ENCODE measurements around the gene TMEM245.

Gene TMEM245

GRCh38 chr9:109121232-109121796, 1.6 kb upstream of the TMEM245 start:
- H3K9me3 ChIP-seq: no peaks in the 10 kb centered on the region
- H3K4me3 ChIP-seq (ENCODE audit: low read depth in 1 of 2, low read length in 1 of 2): no peak overlapping the region
- peaks cover 24 to 26% of the 10 kb centered on the region in 2 experiments for H3K4me1 ChIP-seq (ENCODE audit: control insufficient read depth in 1 of 2, insufficient read depth in 1 of 2, low read depth in 1 of 2, low read length in 1 of 2)
- H3K27me3 ChIP-seq: no peaks in the 10 kb centered on the region
- no peaks in the 10 kb centered on the region for H3K36me3 ChIP-seq
- TF ChIP-seq, protein P1, sequence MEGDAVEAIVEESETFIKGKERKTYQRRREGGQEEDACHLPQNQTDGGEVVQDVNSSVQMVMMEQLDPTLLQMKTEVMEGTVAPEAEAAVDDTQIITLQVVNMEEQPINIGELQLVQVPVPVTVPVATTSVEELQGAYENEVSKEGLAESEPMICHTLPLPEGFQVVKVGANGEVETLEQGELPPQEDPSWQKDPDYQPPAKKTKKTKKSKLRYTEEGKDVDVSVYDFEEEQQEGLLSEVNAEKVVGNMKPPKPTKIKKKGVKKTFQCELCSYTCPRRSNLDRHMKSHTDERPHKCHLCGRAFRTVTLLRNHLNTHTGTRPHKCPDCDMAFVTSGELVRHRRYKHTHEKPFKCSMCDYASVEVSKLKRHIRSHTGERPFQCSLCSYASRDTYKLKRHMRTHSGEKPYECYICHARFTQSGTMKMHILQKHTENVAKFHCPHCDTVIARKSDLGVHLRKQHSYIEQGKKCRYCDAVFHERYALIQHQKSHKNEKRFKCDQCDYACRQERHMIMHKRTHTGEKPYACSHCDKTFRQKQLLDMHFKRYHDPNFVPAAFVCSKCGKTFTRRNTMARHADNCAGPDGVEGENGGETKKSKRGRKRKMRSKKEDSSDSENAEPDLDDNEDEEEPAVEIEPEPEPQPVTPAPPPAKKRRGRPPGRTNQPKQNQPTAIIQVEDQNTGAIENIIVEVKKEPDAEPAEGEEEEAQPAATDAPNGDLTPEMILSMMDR (IDR thresholded peaks at IDR 0.05): no peak
- no peak overlapping the region for H3K27ac ChIP-seq

DNA sequence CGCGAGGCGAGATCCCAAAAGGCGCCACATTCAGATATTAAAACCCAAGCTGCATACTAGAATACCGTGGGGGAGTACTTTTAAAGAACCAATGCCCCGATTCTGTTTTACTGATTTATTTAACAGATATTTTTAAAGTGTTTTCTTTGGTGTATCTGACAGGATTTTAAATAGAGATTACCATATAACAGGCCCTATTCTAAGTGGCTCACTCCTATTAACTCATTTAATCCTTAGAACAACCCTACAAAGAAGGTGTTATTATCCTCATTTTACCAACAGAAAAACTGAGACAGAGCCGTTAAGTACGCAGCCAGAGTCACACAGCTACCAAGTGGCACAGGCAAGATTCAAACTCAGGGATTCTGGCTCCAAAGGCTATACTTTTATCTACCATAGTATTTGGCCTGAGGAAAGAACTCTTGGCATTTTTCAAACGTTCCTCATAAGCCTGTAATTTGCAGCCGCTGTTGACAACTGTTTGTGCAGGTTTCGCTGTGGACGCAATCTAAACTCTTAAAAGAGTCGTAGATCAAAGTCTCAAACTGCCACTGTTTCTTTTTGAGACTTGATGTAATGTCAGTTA, 550 bp upstream of the TMEM245 start:
- H3K27me3 ChIP-seq: no peaks in the 10 kb centered on the region
- H3K4me3 ChIP-seq (ENCODE audit: low read depth in 1 of 2, low read length in 1 of 2): peak overlapping the region; percentile 72 to 81
- TF ChIP-seq, protein P1 (IDR thresholded peaks at IDR 0.05): no peak
- peaks cover 24 to 26% of the 10 kb centered on the region in 2 experiments for H3K4me1 ChIP-seq (ENCODE audit: control insufficient read depth in 1 of 2, insufficient read depth in 1 of 2, low read depth in 1 of 2, low read length in 1 of 2)
- H3K9me3 ChIP-seq: no peaks in the 10 kb centered on the region
- H3K36me3 ChIP-seq: no peaks in the 10 kb centered on the region
- peak overlapping the region; percentile 72 for H3K27ac ChIP-seq

- Histone ChIP-seq H3K9me3 (no peaks in the 10 kb centered on the region), H3K4me3 (ENCODE audit: low read depth in 1 of 2, low read length in 1 of 2) (peak overlapping the region; percentile 72 to 81), H3K4me1 (ENCODE audit: control insufficient read depth in 1 of 2, insufficient read depth in 1 of 2, low read depth in 1 of 2, low read length in 1 of 2) (peaks cover 24 to 26% of the 10 kb centered on the region in 2 experiments), H3K27me3 (no peaks in the 10 kb centered on the region), H3K27ac (peak overlapping the region; percentile 72), H3K36me3 (no peaks in the 10 kb centered on the region)
- TF ChIP-seq, protein P1 (IDR thresholded peaks at IDR 0.05): no peak
Observed at GRCh38 chr9:109118808-109119438, 824 bp downstream of the TMEM245 start.

DNA sequence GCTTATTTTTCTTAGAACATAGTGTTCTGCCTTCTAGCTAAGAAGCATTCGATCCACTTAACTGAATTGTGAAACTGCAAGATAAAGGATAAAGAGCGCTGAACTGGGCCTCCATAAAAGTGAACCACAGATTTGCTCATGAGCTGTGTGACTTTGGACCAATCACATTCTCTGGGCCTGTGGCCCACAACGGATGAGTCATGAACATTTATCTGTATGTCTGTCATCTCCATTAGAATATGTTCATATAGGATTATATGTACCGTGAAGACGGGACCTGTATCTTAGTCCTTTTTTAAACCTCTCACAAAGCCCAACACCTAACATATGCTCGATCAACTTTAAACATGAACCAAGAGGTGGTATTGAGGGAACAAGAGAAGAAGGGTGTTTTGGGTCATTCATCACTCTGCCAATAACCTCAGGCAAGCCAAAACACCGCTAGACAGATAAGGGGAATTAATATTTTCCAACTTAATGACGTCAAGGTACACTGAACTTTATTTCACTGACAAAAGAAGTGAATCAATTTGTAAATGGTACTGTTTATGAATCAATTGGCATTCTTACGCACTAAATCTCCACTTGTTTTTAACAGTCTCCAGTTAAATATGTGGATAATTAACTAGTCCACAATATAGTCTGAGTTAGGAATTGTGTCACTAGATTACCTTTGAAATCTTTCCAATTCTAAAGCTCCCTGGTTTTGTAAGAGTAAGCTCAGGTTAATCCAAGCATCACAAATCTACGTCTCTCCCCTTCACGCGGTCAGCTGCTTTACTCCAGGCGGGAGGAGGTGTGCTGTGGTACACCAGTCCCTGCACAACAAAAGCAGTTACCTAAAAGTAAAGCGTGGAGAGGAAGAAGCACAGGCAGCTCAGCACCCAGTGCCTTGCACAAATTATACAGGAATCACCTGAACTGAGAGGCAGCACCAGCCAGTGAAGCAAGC, 1.6 kb downstream of the TMEM245 start:
- Histone ChIP-seq H3K4me3 (ENCODE audit: low read depth in 1 of 2, low read length in 1 of 2) (peak overlapping the region; percentile 72 to 81), H3K27ac (no peak overlapping the region), H3K9me3 (no peaks in the 10 kb centered on the region), H3K36me3 (no peaks in the 10 kb centered on the region), H3K27me3 (no peaks in the 10 kb centered on the region), H3K4me1 (ENCODE audit: control insufficient read depth in 1 of 2, insufficient read depth in 1 of 2, low read depth in 1 of 2, low read length in 1 of 2) (peaks cover 21 to 24% of the 10 kb centered on the region in 2 experiments)
- TF ChIP-seq, protein P1 (IDR thresholded peaks at IDR 0.05): no peak

GRCh38 chr9:109115931-109116526, 3.7 kb downstream of the TMEM245 start:
- no peaks in the 10 kb centered on the region for H3K36me3 ChIP-seq
- H3K9me3 ChIP-seq: no peaks in the 10 kb centered on the region
- TF ChIP-seq, protein P1 (IDR thresholded peaks at IDR 0.05): no peak
- H3K27me3 ChIP-seq: no peaks in the 10 kb centered on the region
- no peak overlapping the region for H3K27ac ChIP-seq
- H3K4me1 ChIP-seq (ENCODE audit: control insufficient read depth in 1 of 2, insufficient read depth in 1 of 2, low read depth in 1 of 2, low read length in 1 of 2): peaks cover 16 to 19% of the 10 kb centered on the region in 2 experiments
- H3K4me3 ChIP-seq (ENCODE audit: low read depth in 1 of 2, low read length in 1 of 2): no peak overlapping the region
